HG03460 (cell line): ENCODE measurements around the gene ADAP1.
"Not testable (repeated sequence)": the region's sequence is repeated elsewhere in the genome, so short reads cannot be mapped to it uniquely, and the experiment has no call there.

ENCODE experiments used
- ATAC-seq: cut with Tn5 transposase; IDR thresholded peaks from one replicate; pipeline ENCODE4 v1.9.1; 2021; ENCODE audit not compliant: unreplicated experiment

The ADAP1 gene, protein sequence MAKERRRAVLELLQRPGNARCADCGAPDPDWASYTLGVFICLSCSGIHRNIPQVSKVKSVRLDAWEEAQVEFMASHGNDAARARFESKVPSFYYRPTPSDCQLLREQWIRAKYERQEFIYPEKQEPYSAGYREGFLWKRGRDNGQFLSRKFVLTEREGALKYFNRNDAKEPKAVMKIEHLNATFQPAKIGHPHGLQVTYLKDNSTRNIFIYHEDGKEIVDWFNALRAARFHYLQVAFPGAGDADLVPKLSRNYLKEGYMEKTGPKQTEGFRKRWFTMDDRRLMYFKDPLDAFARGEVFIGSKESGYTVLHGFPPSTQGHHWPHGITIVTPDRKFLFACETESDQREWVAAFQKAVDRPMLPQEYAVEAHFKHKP

DNA sequence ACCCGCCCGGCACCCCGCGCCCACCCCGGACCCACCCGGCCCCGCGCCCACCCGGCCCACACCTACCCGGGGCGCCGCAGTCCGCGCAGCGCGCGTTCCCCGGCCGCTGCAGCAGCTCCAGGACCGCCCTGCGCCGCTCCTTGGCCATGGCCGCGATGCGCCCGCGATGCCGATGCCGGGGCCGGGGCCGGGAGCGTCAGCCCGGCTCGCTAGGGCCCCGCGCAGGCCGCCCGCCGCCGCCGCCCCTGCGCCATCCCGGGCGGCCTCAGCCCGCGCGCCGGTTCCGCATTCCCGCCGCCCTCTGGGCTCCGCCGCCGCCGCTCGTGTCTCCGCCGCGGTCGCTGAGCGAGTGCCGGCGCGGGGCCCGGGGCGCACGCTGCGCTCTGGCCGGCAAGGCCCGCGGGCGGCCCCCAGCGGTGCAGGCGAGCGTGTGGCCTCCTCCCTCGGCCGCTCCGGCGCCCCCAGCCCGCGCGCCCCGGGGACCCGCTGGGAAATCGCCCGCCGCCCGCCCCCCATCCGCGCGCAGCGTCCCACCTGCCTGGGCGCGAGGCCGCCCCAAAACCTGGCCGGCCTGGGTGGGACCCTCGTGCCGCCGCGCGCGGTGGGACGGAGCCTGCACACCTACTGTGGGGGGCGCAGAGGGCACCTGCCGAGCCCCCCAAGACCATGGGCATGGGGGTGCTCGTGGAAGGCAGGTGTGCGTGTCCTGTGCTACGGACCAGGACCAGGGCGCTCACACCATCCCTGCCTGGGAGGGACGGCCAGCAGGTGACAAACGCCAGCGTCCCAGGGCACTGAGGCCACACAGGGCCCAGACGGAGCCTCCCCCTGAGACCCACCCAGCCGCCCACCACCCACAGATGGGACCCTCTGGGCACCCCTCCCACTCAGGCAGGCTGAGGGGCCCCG is at the start of gene ADAP1:
ADAP1 (minus strand) TSS at position 351 of the 909 bp plus-strand sequence; CDS start at position 148, 203 bp downstream.
- ATAC-seq: peak; percentile 47

- ATAC-seq: not testable (repeated sequence)
These were observed 48.0 kb upstream of the ADAP1 start for GRCh38 chr7:1002445-1002844.

DNA sequence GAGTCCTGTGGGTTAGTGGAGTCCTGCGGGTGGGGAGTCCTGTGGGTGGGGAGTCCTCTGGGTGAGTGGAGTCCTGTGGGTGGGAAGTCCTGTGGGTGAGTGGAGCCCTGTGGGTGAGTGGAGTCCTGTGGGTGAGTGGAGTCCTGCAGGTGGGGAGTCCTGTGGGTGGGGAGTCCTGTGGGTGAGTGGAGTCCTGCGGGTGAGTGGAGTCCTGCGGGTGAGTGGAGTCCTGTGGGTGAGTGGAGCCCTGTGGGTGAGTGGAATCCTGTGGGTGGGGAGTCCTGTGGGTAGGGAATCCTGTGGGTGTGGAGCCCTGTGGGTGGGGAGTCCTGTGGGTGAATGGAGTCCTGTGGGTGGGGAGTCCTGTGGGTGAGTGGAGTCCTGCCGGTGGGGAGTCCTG is 47.5 kb upstream of the ADAP1 start:
- not testable (repeated sequence) for ATAC-seq

GRCh38 chr7:1001069-1001770 is 46.7 kb upstream of the ADAP1 start:
- not testable (repeated sequence) for ATAC-seq

DNA sequence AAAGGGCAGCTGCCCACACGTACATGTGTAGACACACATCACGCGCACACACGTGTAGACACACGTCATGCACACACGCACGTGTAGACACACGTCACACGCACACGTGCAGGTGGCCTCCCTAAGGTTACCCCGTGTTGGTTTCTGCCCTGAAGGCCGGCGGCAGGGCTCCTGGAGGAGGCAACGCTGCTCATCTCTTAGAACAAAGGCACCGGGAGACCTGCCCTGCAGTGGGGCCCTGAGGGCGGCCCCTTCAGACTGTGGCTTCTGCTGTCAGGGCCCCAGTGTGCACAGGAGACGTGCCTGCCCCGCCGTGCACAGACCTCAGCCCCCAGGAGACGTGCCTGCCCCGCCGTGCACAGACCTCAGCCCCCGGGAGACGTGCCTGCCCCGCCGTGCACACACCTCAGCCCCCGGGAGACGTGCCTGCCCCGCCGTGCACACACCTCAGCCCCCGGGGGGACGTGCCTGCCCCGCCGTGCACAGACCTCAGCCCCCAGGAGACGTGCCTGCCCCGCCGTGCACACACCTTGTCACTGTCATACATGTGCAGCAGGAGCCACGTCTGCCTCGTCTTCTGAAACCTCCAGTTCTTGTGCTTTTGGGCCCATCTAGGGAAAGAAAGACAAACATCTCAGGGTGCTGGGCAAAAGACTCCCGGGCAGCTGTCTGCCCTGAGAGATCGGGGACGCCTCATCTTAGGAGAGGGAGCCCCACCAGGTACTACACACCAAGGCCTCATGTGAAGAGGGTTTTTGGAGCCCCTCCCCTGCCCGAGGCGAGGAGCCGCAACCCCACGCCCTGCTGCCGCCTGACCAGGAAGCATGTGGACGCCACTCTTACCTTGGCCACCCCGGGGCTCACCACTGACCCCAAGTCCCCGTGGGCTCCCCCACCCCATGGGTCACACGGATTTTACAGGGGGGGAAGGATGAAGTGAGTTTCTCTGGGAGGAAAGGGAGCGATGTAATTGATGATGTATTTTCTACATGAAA is 45.8 kb upstream of the ADAP1 start:
- no peak for ATAC-seq

- ATAC-seq: no peak
These were observed 44.8 kb upstream of the ADAP1 start for GRCh38 chr7:999149-999879.

- ATAC-seq: no peak
These were observed 43.2 kb upstream of the ADAP1 start for GRCh38 chr7:997404-998395.

GRCh38 chr7:996079-996872 is 41.8 kb upstream of the ADAP1 start:
- ATAC-seq: no peak

GRCh38 chr7:995571-995970 is 41.1 kb upstream of the ADAP1 start:
- ATAC-seq: no peak

DNA sequence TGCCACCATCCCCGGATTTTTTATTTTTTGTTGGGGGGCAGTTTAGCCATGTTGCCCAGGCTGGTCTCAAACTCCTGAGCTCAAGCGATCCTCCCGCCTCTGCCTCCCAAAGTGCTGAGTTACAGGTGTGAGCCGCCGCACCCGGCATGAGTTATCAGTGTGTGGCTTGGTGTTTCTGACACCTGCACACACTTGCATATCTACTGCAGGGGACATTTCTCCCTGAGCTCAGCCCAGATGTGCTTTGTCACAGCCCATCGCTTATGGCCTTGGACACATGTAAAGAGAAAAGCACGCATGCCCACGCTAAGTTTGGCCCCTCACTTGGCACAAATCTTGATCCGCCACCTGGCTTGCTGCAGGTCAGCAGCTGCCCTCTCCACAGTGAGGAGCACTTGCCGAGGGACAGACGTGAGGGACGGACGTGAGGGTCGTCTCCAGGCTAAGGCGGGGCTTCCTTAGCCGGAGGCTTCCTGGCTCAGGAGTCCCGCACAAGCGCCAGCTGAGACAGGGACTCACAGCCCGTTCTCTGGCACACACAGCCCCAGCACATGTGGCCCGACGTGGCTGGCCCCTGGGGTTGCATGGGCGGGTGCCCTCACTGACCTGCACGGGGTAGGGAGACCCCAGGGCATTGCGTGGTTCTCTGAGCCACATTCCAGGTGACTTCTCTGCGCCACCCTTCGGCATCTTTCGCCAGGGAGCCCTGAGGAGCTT is 40.3 kb upstream of the ADAP1 start:
- no peak for ATAC-seq

- peak; percentile 76 for ATAC-seq
These were observed 38.5 kb upstream of the ADAP1 start for GRCh38 chr7:992709-993607.

- ATAC-seq: no peak
These were observed 37.5 kb upstream of the ADAP1 start for GRCh38 chr7:991729-992656.

DNA sequence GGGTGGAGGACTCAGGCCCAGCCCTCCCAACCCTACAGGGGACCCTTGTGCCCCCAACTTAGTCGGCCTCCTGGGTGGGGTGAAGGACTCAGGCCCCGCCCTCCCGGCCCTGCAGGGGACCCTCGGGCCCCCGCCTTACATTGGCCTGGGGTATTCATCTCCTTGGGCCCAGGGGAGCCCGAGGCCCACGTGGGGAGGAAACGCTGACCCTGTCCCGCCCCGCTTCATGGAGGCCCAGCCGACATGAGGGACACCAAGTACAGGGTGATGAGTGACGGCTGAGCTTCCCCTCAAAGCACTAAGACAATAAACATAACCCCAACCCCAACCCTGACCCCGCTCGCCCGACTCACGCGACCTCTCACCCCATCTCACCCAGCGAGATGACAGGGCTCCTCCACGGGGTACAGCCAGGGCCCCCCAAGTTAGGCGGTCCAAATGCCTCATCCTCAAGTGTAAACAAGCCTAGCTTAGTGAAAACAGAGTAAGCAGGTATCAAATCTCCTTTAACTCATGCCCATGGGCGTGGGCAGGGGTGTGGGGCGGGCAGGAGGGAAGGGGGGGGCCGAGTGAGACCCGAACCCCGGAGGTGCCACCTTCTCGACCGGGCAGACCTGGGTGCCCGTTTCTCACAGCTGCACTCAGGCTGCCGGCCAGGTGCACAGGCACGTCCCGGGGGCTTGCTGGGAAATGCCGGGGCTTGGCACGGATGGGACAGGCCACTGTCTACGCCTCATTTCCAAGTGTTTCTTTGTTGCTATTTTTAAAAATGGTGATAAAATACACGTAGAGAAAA is 36.7 kb upstream of the ADAP1 start:
- ATAC-seq: no peak

GRCh38 chr7:990352-990932 is 36.0 kb upstream of the ADAP1 start:
- ATAC-seq: no peak
